K562 (cell line): Measurements from ENCODE around the gene DOCK6. TPM values are rescaled to one million over a fixed set of nuclear protein-coding genes. Genes with fewer than 3 reads are reported as not detected.

ENCODE experiments used
- ATAC-seq: fragments of 200-7000 bp; cut with Tn5 transposase; 3 replicates; pipeline ENCODE4 v1.9.1; 2020; ENCODE audit warnings: moderate library complexity
- BruUV-seq: library from RNA; stranded (reverse); fragments of 400-500 nt; replicated peaks from 2 replicates; lab custom pipeline; 2021; lab: Mats Ljungman, UMichigan
- CTCF ChIA-PET: fragments of 300-600 bp; formaldehyde crosslinking; extraction: SDS; loops from one replicate; lab custom pipeline; 2021; ENCODE audit warnings: low intra/inter-chr PET ratio; lab: Yijun Ruan, JAX
- POLR2A ChIA-PET: fragments of 300-600, 350-650 bp; sonication (Branson Sonifier 250); formaldehyde crosslinking; extraction: SDS; loops from one replicate; lab custom pipeline; 2021; ENCODE audit warnings: antibody characterized with exemption, inconsistent platforms; lab: Yijun Ruan, JAX
- DNase-seq, 4 experiments: peaks; one replicate each; pipeline versions ENCODE4 v3.0.0 to v3.0.0-alpha.2; 2011 to 2018; ENCODE audit warnings: low spot score in 3 of 4, mixed read lengths in 3 of 4; ENCODE audit errors: extremely low read depth in 1 of 4
- FAIRE-seq: peaks from 2 replicates; lab custom pipeline; 2011; peaks lifted over from hg19 to GRCh38; lab: Jason Lieb, UNC
- H2AFZ ChIP-seq: 2 replicates; pipeline ENCODE4 v1.6.0; 2011; ENCODE audit warnings: low read depth, low read length, control low read depth, inconsistent platforms
- H3K27ac ChIP-seq: fragments of 200-600 bp; 3 replicates; pipeline ENCODE4 v1.8.0; 2011; ENCODE audit warnings: low read depth, mild to moderate bottlenecking, control low read depth, inconsistent platforms, low read length, moderate library complexity, mixed read lengths; ENCODE audit errors: extremely low read depth
- H3K27me3 ChIP-seq, 2 experiments: fragments of 300-600 bp in 1 of 2; 2 replicates in 1 of 2; 3 replicates in 1 of 2; pipeline versions ENCODE4 v1.6.0 to v1.8.0; 2011; ENCODE audit warnings: inconsistent platforms in 2 of 2, low read length in 2 of 2, mild to moderate bottlenecking in 1 of 2, mixed read lengths in 1 of 2, moderate library complexity in 1 of 2; ENCODE audit not compliant: control insufficient read depth in 2 of 2, insufficient read depth in 2 of 2
- H3K36me3 ChIP-seq: fragments of 300-600 bp; 3 replicates; pipeline ENCODE4 v1.8.0; 2011; ENCODE audit warnings: mild to moderate bottlenecking, low read length, inconsistent platforms; ENCODE audit not compliant: control insufficient read depth, insufficient read depth
- H3K4me1 ChIP-seq, 2 experiments: fragments of 200-600 bp in 1 of 2; replicated peaks in 1 of 2; 2 replicates in 1 of 2; 3 replicates in 1 of 2; pipeline versions ENCODE4 v1.5.1 to v1.8.0; 2011; ENCODE audit warnings: inconsistent platforms in 2 of 2, low read length in 2 of 2, mild to moderate bottlenecking in 1 of 2, mixed read lengths in 1 of 2, moderate library complexity in 1 of 2; ENCODE audit not compliant: control insufficient read depth in 2 of 2, insufficient read depth in 2 of 2
- H3K4me2 ChIP-seq: 2 replicates; pipeline ENCODE4 v1.6.1; 2011; ENCODE audit warnings: low read length, control low read depth, inconsistent platforms, mixed read lengths; ENCODE audit not compliant: insufficient read depth
- H3K4me3 ChIP-seq: fragments of 200-600 bp; sonication (generic), shearing (Covaris generic); 2 replicates; pipeline ENCODE4 v1.5.1; 2016; ENCODE audit warnings: control low read depth, inconsistent platforms
- H3K79me2 ChIP-seq: fragments of 200-600 bp; 3 replicates; pipeline ENCODE4 v1.8.0; 2011; ENCODE audit warnings: low read length, inconsistent platforms; ENCODE audit not compliant: control insufficient read depth, insufficient read depth
- H3K9ac ChIP-seq, 2 experiments: 2 replicates each; pipeline versions ENCODE4 v1.6.0 to v1.6.1; 2011; ENCODE audit warnings: low read depth in 2 of 2, low read length in 2 of 2, control low read depth in 1 of 2, inconsistent platforms in 1 of 2, mild to moderate bottlenecking in 1 of 2, mixed read lengths in 1 of 2; ENCODE audit not compliant: insufficient read depth in 1 of 2
- H3K9me1 ChIP-seq: one replicate; pipeline ENCODE4 v1.6.0; 2011; ENCODE audit warnings: inconsistent platforms, mild to moderate bottlenecking, low read length, moderate library complexity; ENCODE audit not compliant: control insufficient read depth, insufficient read depth
- H3K9me3 ChIP-seq: replicated peaks from 2 replicates; pipeline ENCODE4 v1.5.1; 2011; ENCODE audit warnings: low read depth, low read length, inconsistent platforms; ENCODE audit not compliant: control insufficient read depth, insufficient read depth
- H4K20me1 ChIP-seq: replicated peaks from 2 replicates; pipeline ENCODE4 v1.6.1; 2011; ENCODE audit warnings: low read length, inconsistent platforms, mixed read lengths; ENCODE audit not compliant: control insufficient read depth, insufficient read depth
- ARID1B ChIP-seq: fragments of 450-650 bp; IDR thresholded peaks from 2 replicates; pipeline ENCODE4 v1.6.1; 2016; ENCODE audit warnings: antibody characterized with exemption, mild to moderate bottlenecking, inconsistent platforms
- EGR1 ChIP-seq: fragments of 450-650 bp; conservative IDR thresholded peaks from 2 replicates; pipeline ENCODE4 v1.6.1; 2017; ENCODE audit warnings: mild to moderate bottlenecking
- GABPB1 ChIP-seq: sonication (generic); formaldehyde crosslinking; IDR thresholded peaks from 2 replicates; pipeline ENCODE4 v1.8.0; 2022; ENCODE audit warnings: mild to moderate bottlenecking, missing genetic modification reagents
- HNRNPH1 ChIP-seq: fragments of 200-400 bp; formaldehyde crosslinking; optimal IDR thresholded peaks from 2 replicates; pipeline ENCODE3; 2017; ENCODE audit warnings: low read depth, mild to moderate bottlenecking, low read length, moderate library complexity
- NCOA4 ChIP-seq: fragments of 450-650 bp; IDR thresholded peaks from 2 replicates; pipeline ENCODE4 v1.6.1; 2018; ENCODE audit warnings: mild to moderate bottlenecking; ENCODE audit not compliant: partially characterized antibody
- PRMT5 ChIP-seq: sonication (generic); formaldehyde crosslinking; IDR thresholded peaks from 2 replicates; pipeline ENCODE4 v1.5.0; 2020; ENCODE audit warnings: missing genetic modification reagents
- TEAD4 ChIP-seq, 2 experiments: sonication (generic) in 1 of 2; formaldehyde crosslinking in 1 of 2; IDR thresholded peaks; 2 replicates each; pipeline versions ENCODE4 v1.6.1 to v1.8.0; 2012 to 2022; ENCODE audit warnings: borderline replicate concordance in 1 of 2, inconsistent platforms in 1 of 2, low read length in 1 of 2, mild to moderate bottlenecking in 1 of 2, missing genetic modification reagents in 1 of 2
- WGBS: fragments of 100-300 bp; shearing (Covaris generic); methylation state at CpG from one replicate; pipeline ENCODE4 v1.1.6; 2016; ENCODE audit warnings: low coverage, mixed read lengths; ENCODE audit not compliant: insufficient coverage; ENCODE audit errors: missing lambda C conversion rate; 5-methylcytosine and 5-hydroxymethylcytosine counted together
- in situ Hi-C: fragments of 300-500 bp; cut with MboI; formaldehyde crosslinking; loops from 4 replicates; pipeline ENCODE4 v1.15.0; 2018; ENCODE audit warnings: inconsistent platforms, mixed read lengths
- intact Hi-C: fragments of 100-400 bp; cut with micrococcal nuclease; formaldehyde crosslinking; loops from 2 replicates; pipeline ENCODE4 v1.14.2; 2022
- polyA plus RNA-seq, 8 experiments: library from polyadenylated mRNA; depleted of rRNA in 4 of 8; stranded (reverse) in 5 of 8; unstranded in 3 of 8; fragments of >200 nt; fragmentation: Nextera tagmentation in 2 of 8; fragmentation: Illumina TruSeq in 1 of 8; extraction: Ambion mirVana in 2 of 8; extraction: Trizol in 1 of 8; gene quantifications; 2 replicates each; pipeline versions ENCODE4 v1.2.1 to v1.2.3, GENCODE V29; 2011 to 2014; ENCODE audit warnings: inconsistent platforms in 1 of 8, missing spikeins in 1 of 8
- total RNA-seq, 7 experiments: library from RNA; depleted of rRNA in 6 of 7; stranded (reverse); fragments of >200 nt in 6 of 7; fragmentation: Illumina TruSeq in 2 of 7; extraction: Trizol in 2 of 7; gene quantifications; 2 replicates each; pipeline versions ENCODE4 v1.2.1 to v1.2.3, GENCODE V29; 2011 to 2021; ENCODE audit warnings: low replicate concordance in 1 of 7
- TF ChIP-seq, protein P1 (sequence below): fragments of 450-650 bp; formaldehyde crosslinking; IDR thresholded peaks from 2 replicates; pipeline ENCODE4 v1.4.0; 2022; ENCODE audit warnings: mild to moderate bottlenecking, moderate library complexity
- TF ChIP-seq, protein P2 (sequence below), 2 experiments: fragments of 450-650 bp in 1 of 2; sonication (generic) in 1 of 2; formaldehyde crosslinking in 1 of 2; IDR thresholded peaks in 1 of 2; conservative IDR thresholded peaks in 1 of 2; 2 replicates each; pipeline versions ENCODE4 v1.6.1 to v1.8.1; 2016 to 2023; ENCODE audit warnings: mild to moderate bottlenecking in 2 of 2, moderate library complexity in 2 of 2, inconsistent platforms in 1 of 2, missing genetic modification reagents in 1 of 2
- TF ChIP-seq, protein P3 (sequence below): fragments of 250-450 bp; sonication (Bioruptor Pico); IDR thresholded peaks from 2 replicates; pipeline ENCODE4 v1.8.0; 2021; ENCODE audit warnings: moderate library complexity, mild to moderate bottlenecking, inconsistent platforms
- TF ChIP-seq, protein P4 (sequence below), 2 experiments: fragments of 250-450 bp in 1 of 2; fragments of 450-650 bp in 1 of 2; sonication (Bioruptor Pico) in 1 of 2; IDR thresholded peaks; 2 replicates each; pipeline versions ENCODE4 v1.6.1 to v1.8.0; 2016 to 2021; ENCODE audit warnings: mild to moderate bottlenecking in 2 of 2, moderate library complexity in 2 of 2, missing compliant biosample characterization in 1 of 2, missing genetic modification characterization in 1 of 2
- TF ChIP-seq, protein P5 (sequence below), 3 experiments: fragments of 200-800 bp in 1 of 3; fragments of 250-450 bp in 1 of 3; fragments of 450-650 bp in 1 of 3; sonication (Bioruptor Pico) in 1 of 3; sonication (Bioruptor generic) in 1 of 3; formaldehyde crosslinking in 1 of 3; IDR thresholded peaks; 2 replicates each; pipeline versions ENCODE4 v1.6.1 to v1.8.0; 2016 to 2022; ENCODE audit warnings: mild to moderate bottlenecking in 2 of 3, missing genetic modification characterization in 2 of 3, missing compliant biosample characterization in 1 of 3, moderate library complexity in 1 of 3

Gene DOCK6
- total and polyA plus RNA-seq, 9 of the 15 experiments (the other 6 are each of a cell fraction or from before 2014, with no cell fraction given), result 0.35 to 19.3 (median 3.8) TPM

DNA sequence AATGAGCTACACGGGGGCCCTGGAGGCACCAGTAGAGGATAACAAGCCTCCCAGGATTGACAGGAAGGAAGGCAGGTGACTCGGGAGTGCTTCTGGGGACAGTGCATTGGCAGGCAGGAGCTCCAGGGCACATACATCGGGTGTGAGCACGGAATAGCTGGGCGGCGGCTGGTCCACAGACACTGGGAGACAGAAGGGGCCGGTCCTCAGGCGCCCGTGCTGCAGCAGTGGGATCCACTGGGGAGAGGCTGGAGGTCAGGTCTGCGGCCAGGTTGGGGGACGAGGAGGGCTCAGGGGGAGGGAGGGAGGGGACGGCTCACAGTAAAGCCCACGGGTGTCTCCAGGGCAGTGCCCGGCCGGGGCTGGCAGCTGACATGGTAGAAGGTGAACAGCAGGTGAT is 25.0 kb downstream of the DOCK6 start:
- intact Hi-C loops (no loop called here), in situ Hi-C loops (no loop called here)
- DNase-seq, result no peak
- Histone ChIP-seq H3K27me3 (no peaks in the 10 kb centered on the region), H3K36me3 (0 out of 3 replicates have a peak, but pooled peaks cover 3% of the 10 kb centered on the region), H2AFZ (no peak overlapping the region), H3K79me2 (no peaks in the 10 kb centered on the region), H3K4me1 (peaks cover 0 to 30% of the 10 kb centered on the region in 2 experiments; a peak in 1 of 5 replicates), H3K4me3 (no peak overlapping the region), H3K9ac (no peak overlapping the region), H3K9me1 (no peaks in the 10 kb centered on the region), H3K27ac (no peak overlapping the region), H3K4me2 (no peak overlapping the region), H3K9me3 (no peaks in the 10 kb centered on the region), H4K20me1 (no peaks in the 10 kb centered on the region)
- 63% methylated on average over 8 of the region's 15 CpGs for WGBS
- ChIA-PET CTCF (no interaction called here), POLR2A (no interaction called here)
- no TSS peak for BruUV-seq
- no peak for FAIRE-seq
- no peak for ATAC-seq
- TF ChIP-seq GABPB1 (no peak), NCOA4 (no peak), EGR1 (no peak), PRMT5 (CRISPR knock-in tag) (no peak), TEAD4 (IDR thresholded peaks at IDR 0.05; ENCODE audit: low read length) (no peak), TEAD4 (CRISPR knock-in tag; IDR thresholded peaks at IDR 0.05; ENCODE audit: borderline replicate concordance) (no peak), HNRNPH1 (no peak), ARID1B (no peak)
- TF ChIP-seq, protein P1, sequence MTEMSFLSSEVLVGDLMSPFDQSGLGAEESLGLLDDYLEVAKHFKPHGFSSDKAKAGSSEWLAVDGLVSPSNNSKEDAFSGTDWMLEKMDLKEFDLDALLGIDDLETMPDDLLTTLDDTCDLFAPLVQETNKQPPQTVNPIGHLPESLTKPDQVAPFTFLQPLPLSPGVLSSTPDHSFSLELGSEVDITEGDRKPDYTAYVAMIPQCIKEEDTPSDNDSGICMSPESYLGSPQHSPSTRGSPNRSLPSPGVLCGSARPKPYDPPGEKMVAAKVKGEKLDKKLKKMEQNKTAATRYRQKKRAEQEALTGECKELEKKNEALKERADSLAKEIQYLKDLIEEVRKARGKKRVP (CRISPR knock-in tag), result no peak
- TF ChIP-seq, protein P2, sequence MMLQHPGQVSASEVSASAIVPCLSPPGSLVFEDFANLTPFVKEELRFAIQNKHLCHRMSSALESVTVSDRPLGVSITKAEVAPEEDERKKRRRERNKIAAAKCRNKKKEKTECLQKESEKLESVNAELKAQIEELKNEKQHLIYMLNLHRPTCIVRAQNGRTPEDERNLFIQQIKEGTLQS (IDR thresholded peaks at IDR 0.05), result no peak
- TF ChIP-seq, protein P2 (CRISPR knock-in tag; conservative IDR thresholded peaks at IDR 0.05), result no peak
- TF ChIP-seq, protein P3, sequence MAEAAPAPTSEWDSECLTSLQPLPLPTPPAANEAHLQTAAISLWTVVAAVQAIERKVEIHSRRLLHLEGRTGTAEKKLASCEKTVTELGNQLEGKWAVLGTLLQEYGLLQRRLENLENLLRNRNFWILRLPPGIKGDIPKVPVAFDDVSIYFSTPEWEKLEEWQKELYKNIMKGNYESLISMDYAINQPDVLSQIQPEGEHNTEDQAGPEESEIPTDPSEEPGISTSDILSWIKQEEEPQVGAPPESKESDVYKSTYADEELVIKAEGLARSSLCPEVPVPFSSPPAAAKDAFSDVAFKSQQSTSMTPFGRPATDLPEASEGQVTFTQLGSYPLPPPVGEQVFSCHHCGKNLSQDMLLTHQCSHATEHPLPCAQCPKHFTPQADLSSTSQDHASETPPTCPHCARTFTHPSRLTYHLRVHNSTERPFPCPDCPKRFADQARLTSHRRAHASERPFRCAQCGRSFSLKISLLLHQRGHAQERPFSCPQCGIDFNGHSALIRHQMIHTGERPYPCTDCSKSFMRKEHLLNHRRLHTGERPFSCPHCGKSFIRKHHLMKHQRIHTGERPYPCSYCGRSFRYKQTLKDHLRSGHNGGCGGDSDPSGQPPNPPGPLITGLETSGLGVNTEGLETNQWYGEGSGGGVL, result no peak
- TF ChIP-seq, protein P4, sequence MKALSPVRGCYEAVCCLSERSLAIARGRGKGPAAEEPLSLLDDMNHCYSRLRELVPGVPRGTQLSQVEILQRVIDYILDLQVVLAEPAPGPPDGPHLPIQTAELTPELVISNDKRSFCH (CRISPR knock-in tag; IDR thresholded peaks at IDR 0.05), result no peak
- TF ChIP-seq, protein P4 (tag; IDR thresholded peaks at IDR 0.05), result no peak
- TF ChIP-seq, protein P5, sequence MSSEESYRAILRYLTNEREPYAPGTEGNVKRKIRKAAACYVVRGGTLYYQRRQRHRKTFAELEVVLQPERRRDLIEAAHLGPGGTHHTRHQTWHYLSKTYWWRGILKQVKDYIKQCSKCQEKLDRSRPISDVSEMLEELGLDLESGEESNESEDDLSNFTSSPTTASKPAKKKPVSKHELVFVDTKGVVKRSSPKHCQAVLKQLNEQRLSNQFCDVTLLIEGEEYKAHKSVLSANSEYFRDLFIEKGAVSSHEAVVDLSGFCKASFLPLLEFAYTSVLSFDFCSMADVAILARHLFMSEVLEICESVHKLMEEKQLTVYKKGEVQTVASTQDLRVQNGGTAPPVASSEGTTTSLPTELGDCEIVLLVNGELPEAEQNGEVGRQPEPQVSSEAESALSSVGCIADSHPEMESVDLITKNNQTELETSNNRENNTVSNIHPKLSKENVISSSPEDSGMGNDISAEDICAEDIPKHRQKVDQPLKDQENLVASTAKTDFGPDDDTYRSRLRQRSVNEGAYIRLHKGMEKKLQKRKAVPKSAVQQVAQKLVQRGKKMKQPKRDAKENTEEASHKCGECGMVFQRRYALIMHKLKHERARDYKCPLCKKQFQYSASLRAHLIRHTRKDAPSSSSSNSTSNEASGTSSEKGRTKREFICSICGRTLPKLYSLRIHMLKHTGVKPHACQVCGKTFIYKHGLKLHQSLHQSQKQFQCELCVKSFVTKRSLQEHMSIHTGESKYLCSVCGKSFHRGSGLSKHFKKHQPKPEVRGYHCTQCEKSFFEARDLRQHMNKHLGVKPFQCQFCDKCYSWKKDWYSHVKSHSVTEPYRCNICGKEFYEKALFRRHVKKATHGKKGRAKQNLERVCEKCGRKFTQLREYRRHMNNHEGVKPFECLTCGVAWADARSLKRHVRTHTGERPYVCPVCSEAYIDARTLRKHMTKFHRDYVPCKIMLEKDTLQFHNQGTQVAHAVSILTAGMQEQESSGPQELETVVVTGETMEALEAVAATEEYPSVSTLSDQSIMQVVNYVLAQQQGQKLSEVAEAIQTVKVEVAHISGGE (CRISPR knock-in tag; IDR thresholded peaks at IDR 0.05), result no peak
